HG03095 (cell line): ENCODE measurements around the gene ATP5MK.
A peak's percentile ranks its signal among the peaks of the same experiment; 100 is the strongest.
"Not testable (repeated sequence)": the region's sequence is repeated elsewhere in the genome, so short reads cannot be mapped to it uniquely, and the experiment has no call there.

ENCODE experiments used
- ATAC-seq: cut with Tn5 transposase; IDR thresholded peaks from one replicate; pipeline ENCODE4 v1.9.1; 2021; ENCODE audit warnings: moderate library complexity; ENCODE audit not compliant: unreplicated experiment

The ATP5MK gene, protein sequence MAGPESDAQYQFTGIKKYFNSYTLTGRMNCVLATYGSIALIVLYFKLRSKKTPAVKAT

DNA sequence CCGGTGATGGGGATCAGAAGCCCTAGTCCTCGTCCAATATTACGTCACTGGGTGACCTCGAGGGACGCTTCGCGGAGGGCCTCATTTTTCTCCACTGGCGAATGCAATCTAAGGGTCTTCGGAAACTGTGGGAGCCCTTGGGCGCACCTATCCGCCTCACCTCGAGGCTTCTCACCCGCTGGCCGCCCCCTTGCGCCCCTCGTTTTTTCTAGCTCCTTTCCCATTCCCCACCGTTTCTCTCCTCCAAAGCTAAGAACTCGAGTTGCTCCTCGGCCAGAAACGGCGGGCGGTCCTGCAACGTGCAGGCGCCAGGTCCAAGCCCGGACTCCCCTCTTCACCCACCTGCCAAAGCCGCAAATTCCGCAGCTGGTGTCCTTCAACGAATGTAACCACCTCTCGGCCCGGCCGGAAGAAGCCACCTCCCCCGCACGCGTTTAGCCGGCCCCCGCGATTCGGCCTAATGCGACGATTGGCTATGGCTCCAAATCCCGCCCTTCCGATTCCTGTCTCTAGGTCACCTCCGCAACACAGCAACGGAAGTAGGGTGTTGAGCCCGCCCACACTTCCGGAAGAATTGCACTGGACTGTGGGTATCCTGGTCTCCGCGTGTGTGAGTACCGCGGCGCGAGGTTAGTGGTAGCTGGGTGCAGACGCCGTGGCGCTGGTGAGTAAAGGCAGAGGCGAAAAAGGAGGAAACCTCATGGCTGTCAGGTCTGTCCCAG lies at the start of gene ATP5MK, which contains the start of gene PDCD11:
Gene ATP5MK, minus strand, starts transcription at position 409 of the 722 bp plus-strand sequence. CDS start 4,018 bp downstream, outside the sequence.
Gene PDCD11, plus strand, starts transcription at position 560 of the 722 bp plus-strand sequence. CDS start 1,801 bp downstream, outside the sequence.
- ATAC-seq = peak; percentile 99

DNA sequence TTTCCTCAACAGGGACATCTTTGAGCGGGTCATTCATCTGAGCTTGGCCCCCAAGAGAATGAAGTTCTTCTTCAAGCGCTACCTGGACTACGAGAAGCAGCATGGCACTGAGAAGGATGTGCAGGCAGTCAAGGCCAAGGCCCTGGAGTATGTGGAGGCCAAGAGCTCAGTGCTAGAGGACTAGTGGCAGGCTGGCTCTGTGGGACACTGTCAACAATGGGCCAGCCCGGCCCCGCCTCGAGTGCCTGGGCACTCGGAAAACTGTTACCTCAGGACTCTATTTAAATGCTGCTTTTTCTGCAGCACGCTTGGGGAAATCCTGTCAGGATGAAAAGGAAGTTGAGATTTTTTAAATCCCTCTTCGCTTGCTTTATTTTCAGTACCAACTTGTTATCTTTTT lies 49.1 kb upstream of the ATP5MK start:
- ATAC-seq = no peak

DNA sequence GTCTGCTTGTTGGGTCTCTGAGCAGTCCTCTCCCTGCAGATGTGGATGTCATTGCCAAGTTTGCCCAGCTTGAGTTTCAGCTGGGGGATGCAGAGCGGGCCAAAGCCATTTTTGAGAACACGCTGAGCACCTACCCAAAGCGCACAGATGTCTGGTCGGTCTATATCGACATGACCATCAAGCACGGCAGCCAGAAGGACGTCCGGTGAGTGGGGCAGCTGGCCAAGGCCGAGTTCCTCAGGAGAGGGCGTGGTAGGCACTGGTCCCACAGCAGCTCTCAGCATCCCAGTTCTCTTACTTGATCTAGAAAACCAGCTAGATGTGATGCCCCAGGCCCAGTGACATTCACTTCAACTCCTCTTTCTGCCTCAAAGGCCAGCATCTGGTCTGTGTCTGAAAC lies 48.2 kb upstream of the ATP5MK start:
- ATAC-seq = no peak

DNA sequence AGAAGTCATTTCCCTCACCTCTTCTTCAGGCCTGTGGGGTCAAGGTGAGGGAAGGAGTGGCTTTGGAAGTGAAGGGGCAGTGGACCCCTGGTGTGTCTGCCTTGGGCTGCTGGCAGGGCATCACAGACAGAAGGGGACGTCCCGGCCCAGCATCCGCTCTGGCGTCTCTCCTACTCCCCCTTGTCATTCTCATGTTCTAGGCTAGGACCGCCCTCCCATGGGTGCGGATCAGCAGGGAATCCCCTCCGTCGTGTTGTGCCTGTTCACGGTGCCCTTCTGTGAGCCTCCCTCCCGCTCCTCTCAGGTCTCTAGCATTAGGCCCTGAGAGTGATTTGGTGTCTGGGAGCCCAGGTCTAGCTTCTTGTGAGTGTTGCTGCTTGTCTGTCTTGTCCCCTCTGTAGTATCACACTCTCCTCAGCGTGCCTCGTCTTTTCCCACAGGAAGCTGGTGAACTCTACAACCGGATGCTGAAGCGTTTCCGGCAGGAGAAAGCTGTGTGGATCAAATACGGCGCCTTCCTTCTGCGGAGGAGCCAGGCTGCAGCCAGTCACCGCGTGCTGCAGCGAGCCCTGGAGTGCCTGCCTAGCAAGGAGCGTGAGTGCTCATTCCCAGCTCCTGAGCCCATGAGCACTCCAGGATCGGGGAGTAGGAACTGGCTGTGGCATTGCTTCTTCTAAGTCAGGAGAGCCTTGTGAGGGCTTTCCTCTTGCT lies 47.4 kb upstream of the ATP5MK start:
- ATAC-seq = no peak

DNA sequence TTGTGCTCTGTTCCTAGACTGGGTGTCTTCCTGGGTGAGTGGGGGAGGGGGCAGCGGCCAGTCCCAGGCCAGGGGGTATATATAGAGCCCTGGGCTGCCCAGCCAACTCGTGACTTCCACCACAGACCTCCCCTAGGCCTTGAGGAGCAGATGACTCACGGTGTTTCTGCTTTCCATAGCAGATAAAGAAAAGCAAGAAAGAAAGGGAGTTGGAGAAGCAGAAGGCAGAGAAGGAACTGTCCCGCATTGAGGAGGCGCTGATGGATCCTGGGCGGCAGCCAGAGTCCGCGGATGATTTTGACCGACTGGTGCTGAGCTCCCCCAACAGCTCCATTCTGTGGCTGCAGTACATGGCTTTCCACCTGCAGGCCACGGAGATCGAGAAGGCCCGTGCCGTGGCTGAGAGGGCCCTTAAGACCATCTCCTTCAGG lies 45.8 kb upstream of the ATP5MK start:
- ATAC-seq = no peak

DNA sequence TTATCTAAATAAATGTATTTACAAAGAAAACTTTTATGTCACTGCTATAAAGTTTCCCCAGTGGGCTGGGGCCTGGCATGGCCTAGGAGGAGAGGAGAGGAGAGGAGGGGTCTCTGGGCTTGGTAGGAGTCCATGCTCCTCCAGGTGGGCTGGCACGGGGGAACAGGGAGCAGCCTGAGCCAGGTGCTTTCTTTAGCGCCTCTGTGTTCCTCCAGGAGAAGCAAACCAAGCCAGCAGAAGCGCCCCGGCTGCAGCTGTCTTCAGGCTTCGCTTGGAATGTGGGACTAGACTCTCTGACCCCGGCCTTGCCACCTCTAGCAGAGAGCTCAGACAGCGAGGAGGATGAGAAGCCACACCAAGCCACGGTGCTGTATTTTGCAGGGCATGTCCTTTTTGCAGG lies 45.3 kb upstream of the ATP5MK start:
- no peak for ATAC-seq

DNA sequence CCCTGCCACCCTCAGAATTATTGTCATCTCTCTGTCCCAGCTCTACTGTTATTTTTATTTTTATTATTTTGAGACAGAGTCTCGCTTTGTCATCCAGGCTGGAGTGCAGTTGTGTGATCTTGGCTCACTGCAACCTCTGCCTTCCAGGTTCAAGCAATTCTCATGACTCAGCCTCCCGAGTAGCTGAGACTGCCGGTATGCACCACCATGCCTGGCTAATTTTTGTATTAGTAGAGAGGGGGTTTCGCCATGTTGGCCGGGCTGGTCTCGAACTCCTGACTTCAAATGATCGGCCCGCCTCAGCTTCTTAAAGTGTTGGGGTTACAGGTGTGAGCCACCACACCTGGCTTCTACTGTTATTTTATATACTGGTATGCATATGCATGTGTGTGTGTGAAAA lies 44.9 kb upstream of the ATP5MK start:
- ATAC-seq = no peak

DNA sequence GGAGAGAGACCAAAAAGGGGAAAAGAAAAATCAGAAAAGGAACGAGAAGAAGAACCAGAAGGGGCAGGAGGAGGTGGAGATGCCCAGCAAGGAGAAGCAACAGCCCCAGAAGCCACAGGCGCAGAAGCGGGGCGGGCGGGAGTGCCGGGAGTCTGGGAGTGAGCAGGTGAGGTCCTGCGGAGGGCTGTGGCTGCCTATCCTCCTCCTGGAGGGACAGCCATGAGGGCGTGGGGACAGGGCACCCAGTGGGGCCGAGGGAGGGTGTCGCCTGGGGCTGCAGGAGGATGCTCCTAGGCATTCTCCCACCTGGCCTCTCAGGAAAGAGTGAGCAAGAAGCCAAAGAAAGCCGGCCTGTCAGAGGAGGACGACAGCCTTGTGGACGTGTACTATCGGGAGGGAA lies 44.1 kb upstream of the ATP5MK start:
- ATAC-seq = no peak

DNA sequence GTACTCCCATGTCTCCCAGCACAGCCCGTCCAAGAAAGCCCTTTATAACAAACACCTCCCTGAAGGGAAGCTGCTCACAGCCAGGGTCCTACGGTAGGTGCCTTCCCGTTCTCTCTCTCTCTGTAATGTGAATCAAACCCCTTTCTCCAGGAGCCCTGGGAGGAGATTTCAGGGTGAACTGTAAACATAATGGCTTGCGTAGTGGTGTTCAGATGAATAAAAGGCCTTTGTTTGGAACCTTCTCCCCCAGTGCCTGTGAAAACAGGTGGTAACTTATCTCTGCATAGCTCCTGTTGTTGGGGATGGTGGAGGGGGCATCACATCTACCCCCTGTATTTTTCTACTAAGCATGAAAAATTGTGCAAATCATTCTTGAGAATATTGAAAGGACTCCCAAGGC lies 43.5 kb upstream of the ATP5MK start:
- ATAC-seq = no peak

DNA sequence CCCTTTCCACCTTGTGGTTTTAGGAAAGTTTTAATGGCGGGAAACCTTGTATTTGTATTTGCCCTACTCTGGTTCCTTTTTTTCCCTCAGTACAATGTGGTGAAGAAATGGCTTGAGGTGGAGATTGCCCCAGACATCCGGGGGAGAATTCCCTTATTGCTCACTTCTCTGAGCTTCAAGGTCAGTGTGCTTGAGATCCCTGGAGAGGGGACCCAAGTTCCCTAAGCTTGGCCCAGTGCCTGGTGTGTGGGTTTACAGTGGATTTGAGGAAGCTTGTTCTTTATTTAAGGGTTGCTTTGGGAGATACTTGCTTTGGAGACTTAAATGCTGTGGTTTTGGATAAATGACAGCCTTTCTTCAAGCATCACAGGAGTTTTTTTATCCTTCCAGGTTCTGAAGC lies 37.6 kb upstream of the ATP5MK start:
- no peak for ATAC-seq

DNA sequence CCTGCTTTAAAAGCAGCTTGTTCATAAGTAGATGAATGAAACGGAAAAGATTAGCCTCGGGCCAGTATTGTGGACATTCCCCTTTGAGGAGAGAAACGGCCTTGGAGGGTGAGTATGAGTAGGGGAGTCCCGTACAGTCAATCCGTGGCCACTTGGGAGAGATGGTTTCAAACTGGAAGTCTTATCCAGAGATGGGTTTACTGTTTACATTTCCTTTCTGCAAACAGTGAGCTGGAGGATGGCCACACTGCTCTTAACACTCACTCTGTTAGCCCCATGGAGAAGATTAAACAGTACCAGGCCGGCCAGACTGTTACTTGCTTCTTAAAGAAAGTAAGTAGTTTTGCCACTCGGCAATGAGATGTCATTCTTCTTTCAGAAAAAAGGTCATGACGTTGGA lies 35.6 kb upstream of the ATP5MK start:
- ATAC-seq = no peak

DNA sequence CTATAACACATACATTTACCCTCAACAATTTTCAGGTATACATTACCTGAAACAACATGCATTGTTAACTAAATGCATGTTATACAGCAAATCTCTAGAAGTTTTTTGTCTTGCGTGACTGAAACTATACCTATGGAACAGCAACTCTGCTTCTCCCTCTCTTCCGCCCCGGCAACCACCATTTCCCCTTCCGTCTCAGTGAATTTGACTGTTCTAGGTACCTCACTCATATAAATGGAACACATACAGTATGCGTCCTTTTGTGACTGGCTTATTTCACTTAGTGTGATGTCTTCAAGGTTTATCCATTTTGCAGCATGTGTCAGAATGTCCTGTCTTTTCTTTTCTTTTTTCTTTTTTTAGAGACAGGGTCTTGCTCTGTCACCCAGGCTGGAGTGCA lies 33.4 kb upstream of the ATP5MK start:
- no peak for ATAC-seq

DNA sequence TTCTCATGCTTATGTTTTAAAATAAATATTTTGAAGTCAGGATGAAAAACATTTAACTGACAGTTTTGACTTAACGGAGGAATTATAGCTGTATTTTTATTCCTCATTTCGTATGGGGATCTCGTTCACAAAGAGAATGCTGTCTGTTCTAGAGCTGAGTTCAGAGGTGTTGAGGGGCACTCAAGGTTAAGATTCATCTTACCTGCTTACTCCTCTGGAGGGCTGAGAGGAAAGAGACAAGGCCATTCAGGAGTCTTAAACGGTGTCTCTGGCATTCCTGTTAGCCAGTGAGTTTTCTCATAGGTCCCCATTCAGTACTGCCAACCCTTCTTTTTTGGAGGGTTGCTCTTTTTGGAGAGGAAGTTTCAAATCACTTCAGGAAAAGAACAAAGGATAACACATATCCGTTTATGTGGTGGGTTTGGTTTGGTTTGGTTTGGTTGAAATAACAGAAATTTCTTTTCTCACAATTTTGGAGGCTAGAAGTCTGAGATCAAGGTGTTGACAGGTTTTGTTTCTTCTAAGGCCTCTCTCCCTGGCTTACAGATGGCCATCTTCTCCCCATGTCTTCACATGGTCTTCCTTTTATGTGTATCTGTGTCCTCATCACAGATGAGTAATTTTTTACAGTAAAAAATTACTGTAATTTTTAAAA lies 32.8 kb upstream of the ATP5MK start:
- no peak for ATAC-seq

DNA sequence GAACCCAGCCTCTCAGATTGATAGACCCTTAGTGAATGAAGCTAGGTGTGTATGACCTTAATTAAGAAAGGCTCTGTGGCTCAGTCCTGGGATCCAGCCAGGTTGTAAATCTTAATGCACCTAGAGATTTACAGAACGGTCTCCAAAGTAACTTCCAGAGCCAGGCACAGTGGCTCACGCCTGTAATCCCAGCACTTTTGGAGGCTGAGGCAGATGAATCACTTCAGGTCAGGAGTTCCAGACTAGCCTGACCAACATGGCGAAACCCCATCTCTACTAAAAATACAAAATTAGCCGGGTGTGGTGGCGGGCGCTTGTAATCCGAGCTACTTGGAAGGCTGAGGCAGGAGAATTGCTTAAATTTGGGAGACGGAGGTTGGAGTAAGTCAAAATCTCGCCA lies 31.6 kb upstream of the ATP5MK start:
- ATAC-seq = no peak

DNA sequence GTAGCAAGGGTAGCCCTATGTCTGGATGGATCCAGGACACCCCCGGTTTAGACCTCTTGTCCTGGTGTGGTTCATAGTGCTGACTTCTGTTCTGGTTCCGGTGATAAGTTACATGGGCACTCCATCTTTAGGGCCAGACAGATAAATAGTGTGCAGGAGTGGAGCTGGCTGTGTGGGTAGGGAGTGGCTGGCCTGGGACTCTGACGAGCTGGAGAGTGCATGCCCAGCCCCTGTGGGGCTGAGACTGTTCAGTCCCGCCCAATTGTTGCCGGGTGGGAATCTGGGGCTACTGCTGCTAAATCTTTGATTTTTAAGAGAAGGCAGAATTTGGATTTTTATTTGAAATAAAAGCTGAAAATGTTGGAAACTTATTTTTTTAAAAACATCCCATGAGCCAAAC lies 27.5 kb upstream of the ATP5MK start:
- ATAC-seq = no peak

DNA sequence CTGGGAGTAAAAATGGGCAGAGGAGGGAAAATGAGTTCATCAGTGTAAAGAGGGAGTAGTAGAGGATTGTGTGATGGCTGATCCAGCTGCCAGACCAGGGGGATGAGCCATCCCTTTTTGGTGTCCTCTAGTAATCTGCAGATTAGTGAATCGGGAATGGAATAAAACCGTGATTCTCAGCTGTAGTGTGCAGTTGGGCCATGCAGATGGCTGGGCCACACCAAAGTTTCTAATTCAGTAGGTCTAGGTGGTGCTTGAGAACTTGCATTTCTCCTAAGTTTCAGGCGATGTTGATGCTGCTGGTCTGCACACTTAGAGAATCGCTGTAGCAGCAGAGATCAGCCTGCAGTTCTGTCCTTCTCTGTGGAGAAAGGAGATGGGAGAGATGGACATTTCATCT lies 22.8 kb upstream of the ATP5MK start:
- ATAC-seq = no peak

DNA sequence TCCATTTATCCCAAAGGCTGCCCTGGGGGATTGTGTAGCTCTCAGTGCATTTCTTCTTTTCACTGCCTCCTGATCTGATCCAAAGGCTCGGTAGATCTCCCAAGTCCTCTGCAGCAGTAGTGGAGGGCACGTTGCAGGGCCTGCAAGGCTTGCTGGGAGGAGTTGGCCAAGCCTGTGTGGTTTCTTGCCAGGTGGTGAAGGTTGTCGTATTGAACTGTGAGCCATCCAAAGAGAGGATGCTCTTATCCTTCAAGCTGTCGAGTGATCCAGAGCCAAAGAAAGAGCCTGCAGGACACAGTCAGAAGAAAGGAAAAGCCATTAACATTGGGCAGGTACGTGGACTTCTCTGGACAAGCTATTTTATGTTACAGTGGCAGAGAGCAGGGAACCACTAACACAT lies 21.3 kb upstream of the ATP5MK start:
- ATAC-seq = no peak

DNA sequence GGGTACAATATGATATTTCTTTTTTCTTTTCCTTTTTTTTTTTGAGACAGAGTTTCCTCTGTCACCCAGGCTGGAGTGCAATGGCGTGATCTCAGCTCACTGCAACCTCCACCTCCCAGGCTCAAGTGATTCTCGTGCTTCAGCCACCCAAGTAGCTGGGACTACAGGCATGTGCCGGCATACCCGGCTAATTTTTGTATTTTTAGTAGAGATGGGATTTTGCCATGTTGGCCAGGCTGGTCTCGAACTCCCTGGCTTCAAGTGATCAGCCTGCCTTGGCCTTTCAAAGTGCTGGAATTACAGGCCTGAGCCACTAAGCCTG lies 20.8 kb upstream of the ATP5MK start:
- not testable (repeated sequence) for ATAC-seq

DNA sequence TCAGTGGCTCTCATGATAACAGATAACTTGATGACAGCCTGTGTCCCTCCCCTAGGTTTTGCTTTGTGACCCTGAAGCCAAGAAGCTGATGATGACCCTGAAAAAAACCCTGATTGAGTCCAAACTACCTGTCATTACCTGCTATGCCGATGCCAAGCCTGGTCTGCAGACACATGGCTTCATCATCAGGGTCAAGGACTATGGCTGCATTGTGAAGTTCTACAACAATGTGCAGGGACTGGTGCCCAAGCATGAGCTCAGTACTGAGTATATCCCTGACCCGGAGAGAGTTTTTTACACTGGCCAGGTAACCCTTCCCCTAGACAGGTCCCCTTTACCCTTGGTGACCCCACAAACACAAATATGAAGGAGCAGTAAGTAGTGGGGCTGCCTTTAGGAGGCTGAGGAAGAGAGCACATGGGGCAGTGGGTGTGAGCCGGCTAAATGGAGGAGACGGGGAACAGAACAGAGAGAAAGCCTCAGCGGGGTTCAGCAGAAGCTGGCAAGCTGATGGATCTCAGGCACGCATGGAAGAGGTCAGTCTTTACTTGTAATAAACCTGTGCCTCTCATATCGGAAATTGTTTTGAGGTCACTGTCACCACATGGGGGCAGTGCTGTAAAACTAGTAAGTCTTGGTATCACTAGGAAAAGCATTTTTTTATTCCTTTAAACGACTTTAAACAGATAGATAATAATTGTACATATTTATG lies 20.3 kb upstream of the ATP5MK start:
- no peak for ATAC-seq

DNA sequence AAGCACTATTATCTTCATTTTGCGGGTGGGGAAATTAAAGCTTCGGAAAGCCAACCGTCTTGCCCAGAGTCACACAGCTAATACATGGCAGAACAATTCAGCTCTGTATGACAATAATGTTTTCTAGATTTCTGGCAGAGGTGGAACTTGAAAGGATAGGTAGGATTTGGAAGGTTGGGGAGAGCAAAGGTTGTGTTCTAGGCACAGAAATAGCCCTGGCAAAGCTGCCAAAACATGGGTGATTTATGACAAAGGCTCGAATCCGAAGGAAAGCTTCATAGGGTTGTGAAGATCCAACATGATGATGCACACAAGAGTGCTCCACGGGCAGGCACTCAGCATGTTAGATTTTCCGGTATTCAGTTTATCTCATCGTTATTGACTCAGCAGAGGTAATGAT lies 19.3 kb upstream of the ATP5MK start:
- ATAC-seq = no peak

DNA sequence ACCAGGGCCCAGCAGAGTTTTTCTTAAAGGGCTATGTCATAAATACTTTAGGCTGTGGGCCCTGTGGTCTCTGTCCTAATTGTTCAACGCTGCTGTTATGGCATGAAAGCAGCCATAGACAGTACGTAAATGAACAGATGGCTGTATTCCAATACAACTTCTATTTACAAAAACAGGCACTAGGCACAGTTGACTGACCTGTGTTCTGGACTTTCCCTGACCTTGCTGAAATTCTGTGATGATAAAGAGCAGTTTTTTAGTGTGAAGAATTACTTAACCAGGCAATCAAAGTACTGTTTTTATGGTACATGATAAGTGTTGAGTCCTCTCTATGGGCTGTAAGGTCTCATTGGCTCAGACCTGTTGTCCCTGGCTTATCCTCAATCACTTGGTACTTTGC lies 17.3 kb upstream of the ATP5MK start:
- ATAC-seq = no peak
